ENCODE measurements around the gene TMPRSS4.

Gene TMPRSS4

DNA sequence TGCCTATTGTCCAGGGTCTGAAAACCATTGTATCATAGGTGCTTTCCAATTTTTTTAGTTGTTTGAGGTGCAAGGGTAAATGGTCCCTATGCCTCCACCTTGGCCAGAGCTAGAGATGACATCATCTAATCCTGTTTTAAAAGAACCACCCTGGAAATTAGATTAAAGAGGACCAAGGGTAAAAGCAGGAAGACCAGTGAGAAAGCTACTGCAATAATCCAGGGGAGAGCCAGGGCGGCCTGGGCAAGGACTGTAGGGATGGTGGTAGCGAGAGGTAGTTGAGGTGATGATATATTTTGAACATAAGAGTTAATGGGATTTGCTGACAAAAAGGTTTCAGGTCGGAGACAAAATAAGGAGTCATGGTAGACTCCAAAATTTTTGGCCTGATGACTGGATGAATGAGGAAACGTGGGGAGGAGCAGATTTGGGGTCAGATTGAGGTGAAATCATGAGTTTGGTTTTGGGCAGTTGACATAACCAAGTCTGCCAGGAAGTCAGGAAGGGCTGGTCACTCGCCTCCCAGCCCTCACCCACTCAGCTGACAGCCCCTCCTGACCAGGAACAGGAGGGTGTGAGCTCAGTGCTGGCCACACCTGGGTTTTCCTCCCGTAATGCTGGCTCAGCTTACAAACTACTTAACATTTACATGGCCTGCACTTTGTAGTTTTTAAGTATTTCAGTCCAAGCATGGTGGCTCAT lies 52.7 kb downstream of the TMPRSS4 start:
- no peak overlapping the region for H3K27ac ChIP-seq
- DNase-seq (ENCODE audit: low read depth, low spot score) = no peak

DNA sequence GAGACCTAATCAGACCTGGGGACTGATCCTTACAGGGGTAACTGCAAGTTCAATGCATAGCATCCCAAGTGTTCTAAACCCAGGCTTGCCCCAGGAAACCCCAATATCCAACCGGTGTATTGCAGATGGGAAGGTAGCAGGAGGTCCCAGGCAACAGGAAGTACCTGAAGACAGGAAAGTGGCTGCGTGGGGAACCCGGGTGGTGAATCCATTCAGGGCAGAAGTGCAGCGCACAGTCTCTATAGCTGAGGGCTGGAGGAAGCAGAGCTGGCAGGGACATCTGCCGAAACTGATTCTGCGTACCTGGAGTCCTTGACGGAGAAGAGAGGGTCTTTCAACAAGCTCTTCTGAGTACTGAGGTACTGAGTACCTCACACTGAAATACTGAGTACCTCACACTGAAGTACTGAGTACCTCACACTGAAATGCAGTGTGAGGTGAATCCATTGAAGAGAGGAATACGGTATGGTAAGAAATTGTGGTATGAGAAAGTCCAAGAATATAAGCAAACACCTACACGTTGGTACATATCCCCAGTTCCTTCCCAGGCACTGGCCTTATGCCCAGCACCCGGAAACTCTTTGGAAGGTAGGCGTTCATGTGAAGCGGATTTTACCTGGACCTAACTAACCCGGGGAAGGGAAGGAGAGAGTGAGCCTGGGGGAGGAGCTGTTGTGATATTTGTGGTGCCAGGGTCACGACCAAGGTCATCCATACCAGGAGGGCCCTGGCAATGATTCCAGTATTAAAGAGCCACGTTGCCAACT lies 55.7 kb downstream of the TMPRSS4 start:
- H3K27ac ChIP-seq = no peak overlapping the region
- no peak for DNase-seq (ENCODE audit: low read depth, low spot score)

DNA sequence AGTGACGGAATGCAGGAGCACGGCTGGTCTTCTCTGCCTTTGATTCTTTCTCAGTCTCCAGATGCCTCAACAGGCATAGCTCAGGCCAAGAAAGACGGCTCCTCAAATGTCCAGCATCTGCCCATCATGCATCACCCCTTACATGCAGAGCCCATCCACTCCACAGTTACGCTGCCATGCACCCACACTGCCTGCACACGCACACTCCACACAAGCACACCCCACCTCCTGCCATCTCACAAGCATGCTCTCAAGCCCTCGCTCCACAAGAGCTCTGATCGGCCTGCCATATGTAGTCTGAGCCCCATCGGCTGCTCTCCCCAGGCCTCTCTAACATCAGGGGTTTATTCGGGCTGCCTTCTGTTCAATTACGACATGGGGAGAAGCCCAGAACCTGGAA lies 56.9 kb downstream of the TMPRSS4 start:
- DNase-seq (ENCODE audit: low read depth, low spot score) = no peak
- H3K27ac ChIP-seq = no peak overlapping the region

DNA sequence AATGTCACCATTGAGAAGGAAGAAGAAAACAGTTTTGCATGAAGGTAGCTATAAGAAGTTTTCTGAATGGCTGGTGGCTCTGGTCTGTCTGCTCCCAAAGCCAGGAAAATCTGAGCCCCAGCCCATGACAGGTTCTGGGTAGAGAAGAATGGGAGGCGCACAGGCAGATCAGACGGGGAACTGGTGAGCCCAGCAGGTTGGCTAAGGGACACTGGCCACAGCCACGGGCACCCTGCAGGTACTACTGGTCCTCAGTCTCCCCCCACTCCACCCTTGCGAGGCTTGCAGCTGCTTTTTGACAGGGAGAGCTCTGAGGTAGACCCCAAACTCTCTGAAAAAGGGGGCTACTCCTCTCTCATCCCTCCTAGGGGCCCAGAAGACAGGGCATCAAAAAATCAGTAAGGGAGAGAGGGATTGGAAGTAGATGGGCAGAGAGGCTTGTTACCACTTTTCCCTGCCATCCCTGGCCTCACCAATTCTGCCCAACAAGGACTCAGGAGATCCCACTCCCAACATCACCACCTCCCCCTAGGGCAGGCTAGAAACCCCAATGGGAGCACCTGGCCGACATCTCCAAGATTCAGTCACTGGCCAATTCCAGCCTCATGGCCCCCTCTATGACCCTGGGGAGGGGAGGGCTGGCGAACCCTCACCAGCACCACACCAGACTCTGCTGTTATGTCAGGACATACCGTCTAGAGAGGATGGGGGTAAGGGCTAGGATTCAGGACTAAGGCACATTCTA lies 58.3 kb downstream of the TMPRSS4 start:
- no peak overlapping the region for H3K27ac ChIP-seq
- DNase-seq (ENCODE audit: low read depth, low spot score) = no peak

DNA sequence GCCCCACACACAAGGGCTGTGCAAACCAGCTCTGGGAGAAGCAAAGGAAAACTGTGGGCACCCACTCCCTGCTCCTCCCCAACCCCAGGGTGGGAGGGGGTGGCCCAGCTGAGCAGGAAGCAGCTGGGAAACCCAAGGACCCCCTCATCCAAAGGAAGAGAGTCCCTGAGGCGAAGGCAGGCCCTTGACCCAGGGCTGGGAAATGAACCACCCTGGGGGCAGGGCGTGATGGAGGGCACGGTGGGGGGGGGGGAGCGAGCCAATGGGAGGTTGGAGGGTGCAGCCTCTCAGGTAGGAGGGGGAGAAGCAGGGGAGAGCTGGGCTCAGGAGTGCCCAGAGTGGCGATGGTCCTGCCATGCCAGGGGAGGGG lies 58.9 kb downstream of the TMPRSS4 start:
- DNase-seq (ENCODE audit: low read depth, low spot score) = no peak
- H3K27ac ChIP-seq = no peak overlapping the region

DNA sequence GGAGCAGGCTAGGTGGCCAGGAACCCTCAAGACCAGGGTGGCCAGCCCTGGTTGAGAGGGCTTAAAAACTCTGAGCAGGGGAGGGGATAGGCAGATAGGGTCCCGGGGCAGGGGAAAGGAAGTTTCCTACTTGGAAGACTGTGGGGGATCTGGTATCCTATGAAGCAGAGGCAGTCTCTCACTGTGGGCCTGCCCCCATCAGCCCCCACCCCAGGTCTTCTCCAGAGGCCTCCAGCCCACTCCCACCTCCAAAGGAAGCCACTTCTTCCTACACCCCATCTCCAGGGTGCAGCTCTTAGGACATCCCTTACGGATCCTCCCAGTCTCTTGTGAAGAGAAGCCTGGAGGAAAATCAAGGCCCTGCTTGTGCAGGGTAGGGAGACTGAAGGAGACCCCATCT lies 59.5 kb downstream of the TMPRSS4 start:
- no peak for DNase-seq (ENCODE audit: low read depth, low spot score)
- no peak overlapping the region for H3K27ac ChIP-seq

DNA sequence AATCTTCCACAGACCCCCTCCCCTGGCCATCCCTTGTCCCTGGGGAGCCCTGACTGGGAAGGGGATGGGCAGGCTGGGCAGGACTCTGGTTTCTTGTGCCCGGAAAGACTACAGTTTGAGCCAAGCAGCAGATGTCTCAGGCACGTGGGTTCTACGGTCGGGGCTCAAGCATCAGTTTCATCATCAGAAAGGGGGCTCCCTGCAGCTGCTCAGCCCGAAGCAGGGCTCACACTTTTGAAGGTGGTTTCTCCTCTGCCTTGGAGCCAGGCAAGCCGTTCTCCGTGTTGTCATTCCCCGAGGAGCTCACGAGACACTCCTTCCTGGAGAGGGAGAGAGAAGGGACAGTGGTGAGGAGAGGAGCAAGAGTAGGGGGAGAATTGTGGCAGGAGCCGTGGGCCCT lies 59.9 kb downstream of the TMPRSS4 start:
- no peak for DNase-seq (ENCODE audit: low read depth, low spot score)

DNA sequence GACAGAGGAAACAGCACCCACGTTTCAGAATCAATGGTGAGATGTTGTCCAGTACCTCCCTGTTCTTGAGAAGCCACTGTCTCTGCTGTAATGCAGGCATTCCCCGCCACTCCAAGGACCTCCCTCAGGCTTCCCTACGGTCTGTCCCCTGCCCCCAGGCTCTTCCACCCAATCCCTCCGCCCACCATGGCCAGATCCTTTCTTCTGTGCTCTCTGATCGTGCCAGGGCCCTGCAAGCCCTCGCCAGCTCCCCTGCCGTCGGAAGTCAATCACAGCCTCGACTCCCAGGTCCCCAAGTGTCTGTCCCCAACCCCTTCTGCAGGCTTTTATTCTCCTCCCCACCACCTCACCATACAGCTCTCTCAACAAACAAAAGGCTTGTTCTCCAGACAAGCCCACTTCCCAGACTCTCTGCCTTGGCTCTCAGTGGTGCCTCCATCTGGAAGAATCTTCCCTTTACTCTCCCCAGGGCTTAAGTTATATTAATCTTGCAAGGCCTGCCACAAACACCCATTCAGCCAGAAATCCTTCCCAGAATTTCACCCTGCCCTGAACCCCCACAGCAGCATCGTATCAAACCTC lies 62.1 kb downstream of the TMPRSS4 start:
- no peak overlapping the region for H3K27ac ChIP-seq
- no peak for DNase-seq (ENCODE audit: low read depth, low spot score)

More for the DNA sequence above, 59.9 kb downstream of the TMPRSS4 start:
- no peak overlapping the region for H3K27ac ChIP-seq

DNA sequence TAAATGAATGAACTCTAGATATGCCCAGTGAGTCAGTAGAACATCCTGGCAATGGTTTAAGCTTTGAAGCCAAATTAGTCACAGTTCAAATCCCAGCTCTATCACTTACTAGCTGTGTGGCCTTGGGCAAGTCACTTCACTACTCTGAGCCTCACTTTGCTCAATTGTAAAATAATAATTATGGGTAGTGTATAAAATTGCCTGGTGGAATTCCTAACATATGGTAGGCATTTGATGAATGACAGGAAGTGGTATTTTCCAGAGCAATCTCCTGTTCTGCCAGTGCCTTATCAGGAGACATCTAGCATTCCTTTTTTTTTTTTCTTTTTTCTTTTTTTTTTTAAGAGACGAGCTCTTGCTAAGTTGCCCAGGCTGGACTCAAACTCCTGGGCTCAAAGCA lies 62.7 kb downstream of the TMPRSS4 start:
- H3K27ac ChIP-seq = no peak overlapping the region
- no peak for DNase-seq (ENCODE audit: low read depth, low spot score)

DNA sequence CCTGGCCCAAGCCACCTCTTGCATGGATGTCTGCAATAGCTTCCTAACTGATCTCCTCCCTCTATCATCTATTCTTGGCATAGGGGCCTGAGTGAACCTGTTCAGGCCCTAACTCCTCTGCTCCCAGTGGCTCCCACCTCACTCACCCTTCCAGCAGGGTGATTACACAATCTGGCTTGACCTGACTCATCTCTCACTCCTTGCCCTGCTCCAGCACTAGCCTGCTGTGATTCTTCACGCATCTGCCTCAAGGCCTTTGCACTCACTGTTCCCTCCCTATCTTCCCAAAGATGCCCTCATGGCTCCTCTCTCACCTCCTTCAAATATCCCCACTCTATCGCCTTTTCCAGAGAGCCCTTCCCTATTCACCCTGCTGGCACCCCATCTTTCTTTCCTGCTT lies 65.2 kb downstream of the TMPRSS4 start:
- DNase-seq (ENCODE audit: low read depth, low spot score) = peak; percentile 43
- no peak overlapping the region for H3K27ac ChIP-seq

DNA sequence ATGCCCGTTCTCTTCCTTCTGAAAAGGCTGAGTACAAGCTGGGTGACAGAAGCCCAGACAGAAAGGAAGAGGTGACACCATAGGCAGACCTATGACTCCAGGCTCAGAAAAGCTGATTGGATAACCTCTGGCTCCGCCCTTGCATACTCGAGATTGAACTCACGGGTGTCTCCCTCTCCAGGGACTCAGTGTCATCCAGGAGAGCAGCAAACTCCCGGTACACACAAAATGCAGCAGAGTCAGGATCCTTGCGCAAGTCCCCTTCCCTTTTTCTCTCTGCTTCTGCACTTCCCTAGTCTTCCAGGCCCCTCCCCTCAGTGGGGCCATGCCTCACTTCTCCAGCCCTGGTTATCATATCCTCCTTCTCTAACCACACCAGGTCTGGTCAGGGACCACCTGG lies 65.9 kb downstream of the TMPRSS4 start:
- no peak overlapping the region for H3K27ac ChIP-seq
- no peak for DNase-seq (ENCODE audit: low read depth, low spot score)

DNA sequence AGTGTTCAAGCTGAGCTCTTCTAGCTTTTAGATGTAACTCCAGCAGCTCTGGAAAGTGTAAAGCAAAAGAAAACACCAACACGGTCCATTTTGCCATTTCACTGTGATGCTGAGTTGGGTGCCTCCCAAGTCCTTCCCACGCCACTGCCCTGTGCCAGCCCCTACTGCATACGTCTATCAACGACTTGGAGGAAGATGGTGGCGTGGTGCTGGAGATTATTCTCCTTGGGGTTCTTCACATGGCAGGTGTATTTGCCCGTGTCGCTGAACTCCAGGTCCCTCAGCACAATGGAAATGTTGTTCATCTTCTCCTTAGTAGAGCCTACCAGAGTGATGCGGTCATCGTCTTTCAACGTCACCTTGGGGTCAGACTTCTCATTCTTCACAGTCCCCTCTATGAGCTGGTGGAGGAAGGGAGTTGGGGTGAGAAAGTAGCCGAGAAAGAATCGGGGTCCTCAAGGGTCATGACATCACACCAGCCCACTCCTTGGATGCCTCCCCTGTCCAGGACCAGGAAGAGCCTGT lies 66.8 kb downstream of the TMPRSS4 start:
- no peak overlapping the region for H3K27ac ChIP-seq
- no peak for DNase-seq (ENCODE audit: low read depth, low spot score)

DNA sequence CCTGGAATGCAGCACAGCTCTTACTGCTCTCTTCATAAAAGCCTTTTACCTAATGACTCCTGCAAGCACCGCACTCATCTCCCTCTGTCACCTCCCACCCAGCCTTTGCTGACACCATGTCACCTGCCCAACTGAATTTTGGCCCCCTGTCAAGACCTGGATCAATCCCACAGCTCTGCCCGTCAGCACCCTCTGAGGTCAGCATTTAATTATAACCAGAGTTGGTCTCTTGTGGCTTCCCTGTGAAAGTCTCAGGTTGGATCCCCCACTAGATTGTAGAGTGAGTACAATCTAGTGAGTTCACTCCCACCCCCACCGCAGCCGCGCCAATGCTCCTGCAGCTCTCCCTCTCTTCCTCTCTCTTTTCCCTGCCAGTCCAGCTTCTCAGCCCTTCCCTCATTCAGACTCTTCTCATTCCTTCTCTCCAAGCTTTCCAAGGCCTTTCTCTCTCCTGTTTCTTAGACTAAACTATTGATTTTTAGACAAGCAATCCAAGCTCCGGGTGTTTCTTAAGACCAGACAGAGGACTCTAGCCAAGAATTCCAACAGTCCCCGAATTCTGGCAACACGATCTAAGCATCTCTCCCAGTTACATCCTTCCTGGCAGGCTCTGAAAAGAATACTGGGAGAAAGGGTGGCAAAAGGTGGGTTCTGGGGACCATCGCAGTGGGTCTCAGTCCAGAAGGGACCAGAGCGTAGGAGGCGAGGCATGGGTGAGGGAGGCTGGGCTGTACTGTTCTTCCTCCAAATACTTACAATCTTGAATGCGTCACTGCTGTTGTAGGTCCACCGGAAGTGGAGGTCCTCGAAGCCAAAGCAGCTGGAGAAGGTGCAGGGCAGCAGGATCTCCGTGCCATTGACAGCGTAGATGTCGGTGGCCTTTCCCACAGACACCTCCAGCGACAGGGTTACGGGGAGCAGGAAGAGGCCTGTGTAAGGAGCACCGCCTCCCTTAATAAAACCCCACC lies 67.7 kb downstream of the TMPRSS4 start:
- DNase-seq (ENCODE audit: low read depth, low spot score) = no peak
- no peak overlapping the region for H3K27ac ChIP-seq

DNA sequence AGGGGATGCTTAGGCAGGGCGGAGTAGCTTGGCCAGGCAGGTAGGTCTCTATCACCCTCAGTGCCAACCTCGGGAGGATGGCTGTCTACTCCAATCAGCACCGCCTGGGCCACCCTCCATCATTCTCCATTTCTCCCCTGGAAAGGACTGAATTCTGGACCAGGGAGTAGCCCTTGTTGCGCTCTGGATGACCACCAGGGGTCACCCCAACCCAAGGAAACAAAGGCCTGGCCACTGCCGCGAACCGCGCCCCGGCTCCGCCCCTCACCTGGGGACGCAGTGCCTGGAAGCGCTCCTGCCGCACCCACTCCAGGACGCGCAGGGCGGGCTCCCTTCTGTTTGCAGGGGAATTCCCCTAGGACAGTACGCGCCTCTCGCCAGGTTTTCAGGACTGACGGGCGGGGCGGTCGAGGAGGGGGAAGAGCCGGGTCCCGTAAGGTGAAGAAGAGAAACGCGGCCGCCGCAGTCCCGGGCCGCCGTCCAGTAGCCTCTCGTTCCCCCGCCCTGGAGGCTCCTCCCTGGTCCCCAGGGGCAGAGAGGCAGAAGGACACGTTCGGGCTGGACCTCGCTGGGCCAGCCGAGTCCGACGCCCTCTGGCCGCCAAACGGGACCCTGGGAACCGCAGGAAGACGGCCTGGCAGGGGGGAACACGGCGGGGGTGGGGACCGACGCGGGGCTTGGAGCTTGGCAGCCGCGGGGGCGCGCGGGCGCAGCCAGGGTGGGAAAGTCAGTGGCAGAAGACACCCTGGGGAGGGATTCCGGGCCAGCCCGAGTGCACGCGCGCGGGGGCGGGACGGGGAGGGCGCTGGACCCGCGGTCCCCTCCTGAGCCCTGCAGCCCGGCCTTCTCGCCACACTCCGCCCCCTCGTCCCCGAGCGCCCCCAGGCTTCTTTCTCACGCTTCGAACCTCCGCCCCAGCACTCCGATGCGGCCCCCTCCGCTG lies 68.7 kb downstream of the TMPRSS4 start:
- peak; percentile 72 for DNase-seq (ENCODE audit: low read depth, low spot score)
- H3K27ac ChIP-seq = peak overlapping the region; percentile 28

DNA sequence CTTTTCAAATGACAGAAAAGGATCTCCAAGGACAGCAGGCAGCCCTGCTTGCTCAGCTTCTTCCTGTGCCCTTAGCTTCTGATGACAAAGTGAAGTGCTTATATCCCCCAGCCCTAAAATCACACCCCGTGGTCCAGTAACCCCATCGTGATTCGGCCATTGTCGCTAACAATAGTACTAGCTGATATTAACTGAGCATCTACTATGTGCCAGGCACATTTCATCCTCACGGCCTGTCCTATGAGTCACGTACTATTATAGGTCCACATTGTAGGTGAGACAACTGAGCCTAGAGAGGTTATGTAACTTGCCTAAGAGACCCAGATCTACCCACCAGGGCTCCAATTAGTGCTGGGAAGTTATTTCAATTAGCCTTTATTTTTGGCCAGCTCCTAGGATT lies 69.7 kb downstream of the TMPRSS4 start:
- DNase-seq (ENCODE audit: low read depth, low spot score) = no peak
- no peak overlapping the region for H3K27ac ChIP-seq

DNA sequence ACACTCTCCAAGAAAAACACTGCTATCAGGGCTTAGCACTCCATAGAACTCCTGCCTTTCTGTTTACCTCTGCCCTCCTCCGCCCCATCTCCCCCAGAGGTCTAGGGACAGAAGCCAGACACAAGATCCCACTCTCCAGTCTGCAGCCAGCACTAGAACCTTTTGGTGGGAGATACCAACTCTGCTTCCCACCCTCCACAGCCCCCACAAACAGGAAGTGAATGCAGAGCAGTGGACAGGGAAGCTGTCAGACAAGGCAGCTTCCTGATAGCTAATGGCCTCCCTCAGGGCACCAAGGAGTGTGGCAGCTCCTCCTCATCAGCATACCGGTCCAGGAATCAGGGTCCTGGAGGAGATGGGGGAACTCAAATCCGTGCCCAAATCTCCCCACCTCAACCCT lies 70.6 kb downstream of the TMPRSS4 start:
- no peak overlapping the region for H3K27ac ChIP-seq
- no peak for DNase-seq (ENCODE audit: low read depth, low spot score)

DNA sequence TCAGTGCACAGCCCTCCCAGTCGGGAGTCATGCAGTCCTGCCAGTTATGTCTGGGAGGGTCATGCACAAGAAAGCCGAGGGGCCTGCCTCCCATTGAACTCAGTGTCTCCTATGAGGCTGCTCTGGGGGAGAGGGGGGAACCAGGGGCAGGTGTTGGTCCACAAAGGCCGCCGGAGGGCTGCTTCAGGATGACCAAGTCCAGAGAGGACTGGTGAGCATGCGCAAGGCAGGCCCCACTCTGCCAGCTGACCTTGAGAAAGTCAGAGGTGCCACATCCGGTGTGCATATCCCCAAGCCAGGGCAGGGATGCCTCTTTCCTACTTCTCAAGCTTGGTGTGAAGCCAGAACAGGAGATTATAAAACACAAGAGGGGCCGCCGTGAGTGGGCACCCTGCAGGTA lies 71.4 kb downstream of the TMPRSS4 start:
- DNase-seq (ENCODE audit: low read depth, low spot score) = no peak
- no peak overlapping the region for H3K27ac ChIP-seq

DNA sequence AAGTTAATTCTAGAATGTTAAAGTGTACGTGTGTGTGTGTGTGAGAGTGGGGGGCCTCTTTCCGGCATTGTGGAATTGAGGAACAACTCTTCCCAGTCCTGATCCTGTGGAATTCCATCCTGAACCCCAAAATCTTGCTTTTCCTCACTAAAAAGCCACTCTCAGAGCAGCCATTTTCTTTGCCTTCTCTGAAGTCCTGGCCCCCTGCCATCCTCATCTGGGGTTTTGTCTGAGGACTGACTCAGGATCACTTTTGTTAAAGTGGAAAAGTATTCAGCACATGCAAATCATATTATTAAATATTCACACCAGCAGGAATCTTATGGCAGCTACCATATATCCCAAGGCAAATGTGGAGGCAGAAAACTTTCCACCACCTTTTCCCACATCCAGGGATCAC lies 72.0 kb downstream of the TMPRSS4 start:
- DNase-seq (ENCODE audit: low read depth, low spot score) = no peak

DNA sequence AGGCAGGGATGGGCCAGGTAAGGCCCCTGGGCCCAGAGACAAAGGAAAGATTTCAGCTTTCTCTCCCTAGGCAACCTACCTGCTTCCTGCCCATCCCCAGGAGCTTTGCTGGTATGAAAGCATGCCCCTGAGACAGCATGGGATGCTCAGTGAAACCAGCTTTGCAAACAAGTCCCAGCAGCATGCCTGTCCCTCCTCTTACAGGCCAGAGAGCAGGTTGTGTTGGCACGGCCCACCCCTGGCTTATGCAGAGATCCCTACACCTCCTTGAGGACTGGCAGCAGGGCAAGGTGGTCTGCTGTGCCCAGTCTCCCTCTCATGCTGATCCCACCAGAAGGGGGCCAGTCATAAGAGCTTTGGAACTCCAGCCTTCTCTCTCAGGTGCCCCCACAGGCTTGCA lies 72.6 kb downstream of the TMPRSS4 start:
- H3K27ac ChIP-seq = no peak overlapping the region
- no peak for DNase-seq (ENCODE audit: low read depth, low spot score)

More for the DNA sequence above, 72.0 kb downstream of the TMPRSS4 start:
- no peak overlapping the region for H3K27ac ChIP-seq

All from epithelial cell of prostate (primary cell).